Measurements from ENCODE around the gene PGM3. TPM values are rescaled to one million over a fixed set of nuclear protein-coding genes. Genes with fewer than 3 reads are reported as not detected.

The PGM3 gene
- total and polyA plus RNA-seq, 2 donors (not counting 3 experiments of a cell fraction or from before 2014, with no cell fraction given), result 19.8 to 70.7 TPM

DNA sequence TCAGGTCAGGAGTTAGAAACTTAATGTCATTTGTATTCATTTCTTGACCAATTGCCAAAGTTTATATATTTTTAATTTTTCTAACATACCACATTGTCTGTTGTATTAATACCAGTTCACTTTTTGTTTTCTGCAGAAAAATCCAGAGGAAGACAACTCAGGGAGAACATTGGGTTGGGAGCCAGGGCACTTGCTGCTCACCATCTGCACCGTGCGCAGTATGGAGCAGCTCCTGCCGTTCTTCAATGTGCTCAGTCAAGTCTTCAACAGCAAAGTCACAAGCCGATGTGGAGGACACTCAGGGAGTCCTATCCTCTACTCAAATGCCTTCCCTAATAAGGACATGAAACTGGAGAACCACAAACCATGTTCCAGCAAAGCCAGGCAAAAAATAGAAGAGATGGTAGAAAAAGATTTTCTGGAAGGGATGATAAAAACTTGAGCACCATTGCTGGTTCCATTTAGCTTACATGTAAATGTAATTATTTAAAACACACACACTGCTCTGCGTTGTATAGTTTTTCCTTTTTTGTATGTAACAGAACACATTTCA, 25.3 kb downstream of the PGM3 start:
- H3K9me1 ChIP-seq (replicated peaks; ENCODE audit: control insufficient read depth, extremely low read depth, insufficient read depth, low read length), result no peaks in the 10 kb centered on the region
- dilution Hi-C loops (cut with MboI; ENCODE audit: extremely low pct_ligation_motif_present, low sequenced_read_pairs) (no loop called here), intact Hi-C loops (cut with micrococcal nuclease) (loop anchor here (2.0 kb wide), 2 partner anchors 15 to 47 kb away; no protein-coding TSS in a partner anchor)
- H3K27me3 ChIP-seq (ENCODE audit: control insufficient read depth in 2 of 2, insufficient read depth in 2 of 2, low read length in 2 of 2), result no peaks in the 10 kb centered on the region
- H2AFZ ChIP-seq (ENCODE audit: low read depth, low read length), result no peak overlapping the region
- ChIA-PET POLR2A (no interaction called here), CTCF (interaction anchor here (3.3 to 4.0 kb wide), 2 partner anchors 48 to 100 kb away, joined by 7 to 18 read pairs; partner anchors contain the start of gene DOP1A)
- no TSS peak for BruUV-seq (replicated peaks)
- no peaks in the 10 kb centered on the region for H4K20me1 ChIP-seq (replicated peaks; ENCODE audit: control insufficient read depth, extremely low read depth, insufficient read depth, low read length)
- no peak overlapping the region for H3K4me3 ChIP-seq (replicated peaks in 1 of 3; ENCODE audit: insufficient read depth in 1 of 3, low read depth in 1 of 3, low read length in 3 of 3)
- FAIRE-seq, result no peak
- TF ChIP-seq JUN (IDR thresholded peaks at IDR 0.05; ENCODE audit: borderline replicate concordance, insufficient read depth, insufficient read length, low read depth) (no peak), POLR2AphosphoS5 (IDR thresholded peaks at IDR 0.05; ENCODE audit: insufficient read depth, low read depth, low read length) (no peak), FOS (IDR thresholded peaks at IDR 0.05; ENCODE audit: borderline replicate concordance, insufficient read depth, low read length) (no peak), MYC (IDR thresholded peaks at IDR 0.05; ENCODE audit: low read depth, low read length) (no peak), EZH2 (IDR thresholded peaks at IDR 0.05; ENCODE audit: borderline replicate concordance, low read depth, low read length, severe bottlenecking) (no peak), POLR2A (IDR thresholded peaks at IDR 0.05; ENCODE audit: low read depth, low read length) (no peak), GATA2 (IDR thresholded peaks at IDR 0.05; ENCODE audit: insufficient read depth, insufficient read length, low read depth, low read length) (no peak)
- TF ChIP-seq, protein P1, sequence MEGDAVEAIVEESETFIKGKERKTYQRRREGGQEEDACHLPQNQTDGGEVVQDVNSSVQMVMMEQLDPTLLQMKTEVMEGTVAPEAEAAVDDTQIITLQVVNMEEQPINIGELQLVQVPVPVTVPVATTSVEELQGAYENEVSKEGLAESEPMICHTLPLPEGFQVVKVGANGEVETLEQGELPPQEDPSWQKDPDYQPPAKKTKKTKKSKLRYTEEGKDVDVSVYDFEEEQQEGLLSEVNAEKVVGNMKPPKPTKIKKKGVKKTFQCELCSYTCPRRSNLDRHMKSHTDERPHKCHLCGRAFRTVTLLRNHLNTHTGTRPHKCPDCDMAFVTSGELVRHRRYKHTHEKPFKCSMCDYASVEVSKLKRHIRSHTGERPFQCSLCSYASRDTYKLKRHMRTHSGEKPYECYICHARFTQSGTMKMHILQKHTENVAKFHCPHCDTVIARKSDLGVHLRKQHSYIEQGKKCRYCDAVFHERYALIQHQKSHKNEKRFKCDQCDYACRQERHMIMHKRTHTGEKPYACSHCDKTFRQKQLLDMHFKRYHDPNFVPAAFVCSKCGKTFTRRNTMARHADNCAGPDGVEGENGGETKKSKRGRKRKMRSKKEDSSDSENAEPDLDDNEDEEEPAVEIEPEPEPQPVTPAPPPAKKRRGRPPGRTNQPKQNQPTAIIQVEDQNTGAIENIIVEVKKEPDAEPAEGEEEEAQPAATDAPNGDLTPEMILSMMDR (IDR thresholded peaks at IDR 0.05; ENCODE audit: extremely low read depth in 1 of 2, insufficient read depth in 1 of 2, low read depth in 1 of 2, low read length in 2 of 2), result no peak
- TF ChIP-seq, protein P2, sequence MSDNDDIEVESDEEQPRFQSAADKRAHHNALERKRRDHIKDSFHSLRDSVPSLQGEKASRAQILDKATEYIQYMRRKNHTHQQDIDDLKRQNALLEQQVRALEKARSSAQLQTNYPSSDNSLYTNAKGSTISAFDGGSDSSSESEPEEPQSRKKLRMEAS (IDR thresholded peaks at IDR 0.05; ENCODE audit: insufficient read depth, insufficient read length), result no peak
- no peak overlapping the region for H3K27ac ChIP-seq (ENCODE audit: insufficient read depth, low read depth, low read length)
- no peak for DNase-seq (ENCODE audit: low read depth, low spot score)
- H3K4me2 ChIP-seq (ENCODE audit: insufficient read depth, low read length), result no peak overlapping the region
- no peaks in the 10 kb centered on the region for H3K9me3 ChIP-seq (replicated peaks; ENCODE audit: control insufficient read depth, insufficient read depth, low read length)
- no peak overlapping the region for H3K9ac ChIP-seq (replicated peaks; ENCODE audit: extremely low read depth, insufficient read depth, low read length)
- H3K4me1 ChIP-seq (ENCODE audit: control insufficient read depth, extremely low read depth, insufficient read depth, low read length), result no peaks in the 10 kb centered on the region
- H3K36me3 ChIP-seq (ENCODE audit: control insufficient read depth in 2 of 2, extremely low read depth in 1 of 2, insufficient read depth in 2 of 2, low read length in 2 of 2), result peaks cover 19 to 39% of the 10 kb centered on the region in 2 experiments
- no peaks in the 10 kb centered on the region for H3K79me2 ChIP-seq (ENCODE audit: control insufficient read depth, insufficient read depth, low read length)

All from endothelial cell of umbilical vein (primary cell).